Fibroblast of peridontal ligament (primary cell): ENCODE data around the gene TEAD1.
A peak's percentile ranks its signal among the peaks of the same experiment; 100 is the strongest.

Source experiments
- DNase-seq: peaks from one replicate; pipeline ENCODE4 v3.0.0-alpha.2; 2010; ENCODE audit errors: extremely low read depth

TEAD1 gene

DNA sequence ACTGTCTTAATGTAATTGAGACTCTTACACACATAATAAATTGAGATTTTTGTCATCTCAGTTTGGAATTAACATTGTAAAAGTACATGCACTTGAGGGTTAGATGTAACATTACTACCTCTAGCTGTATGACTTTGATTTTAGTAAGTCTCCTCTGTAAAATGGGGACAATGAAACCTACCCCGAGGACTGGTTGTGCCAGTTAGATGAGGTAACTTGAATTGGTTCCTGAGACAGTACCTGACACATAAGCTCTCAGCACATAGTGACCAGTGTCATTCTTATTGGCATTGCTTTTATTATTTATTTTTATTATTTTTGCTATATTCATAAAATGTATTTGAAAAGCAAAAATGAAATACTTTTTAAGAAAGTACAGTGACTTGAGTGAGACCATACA lies 114.8 kb downstream of the TEAD1 start:
- no peak for DNase-seq

DNA sequence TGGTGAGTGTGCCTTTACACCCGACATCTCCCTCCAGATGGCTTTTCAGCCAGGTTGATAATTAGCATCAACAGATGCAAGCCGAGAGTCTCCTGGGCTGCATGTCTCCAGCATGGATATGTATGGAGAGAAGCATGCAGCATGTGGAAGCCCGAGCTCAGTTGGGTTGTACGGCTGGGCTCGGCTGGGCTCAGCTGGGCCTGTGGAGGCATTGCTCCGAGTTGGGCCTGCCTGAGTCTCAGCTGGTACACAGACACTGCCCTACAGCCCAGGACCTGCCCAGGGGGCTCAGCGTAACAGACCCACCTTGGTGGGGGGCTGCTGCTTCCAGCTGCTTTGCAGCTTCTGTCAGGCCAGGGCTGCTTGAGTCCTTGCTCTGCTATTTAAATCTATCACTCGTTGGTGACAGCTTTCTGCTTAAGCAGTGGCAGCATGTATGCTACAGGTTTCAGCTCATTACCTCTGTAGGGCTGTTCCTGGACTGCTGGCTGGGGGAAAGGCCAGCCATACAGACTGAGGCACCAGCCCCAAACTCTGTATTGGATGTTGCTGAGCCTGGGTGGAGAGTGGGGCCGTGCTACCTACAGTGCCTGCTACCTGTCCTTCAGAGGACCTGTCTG lies 115.5 kb downstream of the TEAD1 start:
- DNase-seq: no peak

DNA sequence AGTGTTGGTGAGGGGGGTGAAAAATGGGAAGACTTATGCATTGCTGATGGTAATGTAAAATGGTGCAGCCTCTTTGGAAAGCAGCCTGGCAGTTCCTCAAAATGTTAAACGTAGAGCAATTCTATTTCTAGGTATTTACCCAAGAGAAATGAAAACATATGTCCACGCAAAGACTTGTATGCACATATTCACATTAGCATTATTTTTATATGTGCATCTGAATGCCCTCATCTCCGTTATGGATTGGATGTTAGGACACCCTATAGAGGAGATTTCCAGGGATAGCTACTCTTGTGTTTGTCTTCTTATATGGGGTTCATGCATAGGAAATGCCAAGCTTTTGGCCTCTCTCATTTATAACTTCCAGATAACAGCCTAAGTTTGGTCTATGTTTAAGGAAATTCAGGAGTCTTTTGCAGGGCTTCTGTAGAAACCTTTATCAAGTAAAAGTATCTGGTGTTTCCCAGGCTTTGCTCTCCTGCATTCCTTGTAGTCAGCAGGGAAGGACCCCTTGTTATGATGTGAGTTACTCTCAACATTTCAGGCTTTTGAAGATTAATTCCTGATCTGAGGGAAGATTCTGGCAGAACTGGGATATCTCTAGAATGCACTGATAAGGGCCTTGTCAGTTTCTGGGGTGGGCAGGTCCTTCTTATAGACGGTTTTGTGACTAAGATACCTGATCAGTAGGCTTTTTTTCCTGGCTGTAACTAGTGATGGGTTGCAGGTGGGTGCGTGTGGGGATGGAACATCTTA lies 116.8 kb downstream of the TEAD1 start:
- DNase-seq: no peak

DNA sequence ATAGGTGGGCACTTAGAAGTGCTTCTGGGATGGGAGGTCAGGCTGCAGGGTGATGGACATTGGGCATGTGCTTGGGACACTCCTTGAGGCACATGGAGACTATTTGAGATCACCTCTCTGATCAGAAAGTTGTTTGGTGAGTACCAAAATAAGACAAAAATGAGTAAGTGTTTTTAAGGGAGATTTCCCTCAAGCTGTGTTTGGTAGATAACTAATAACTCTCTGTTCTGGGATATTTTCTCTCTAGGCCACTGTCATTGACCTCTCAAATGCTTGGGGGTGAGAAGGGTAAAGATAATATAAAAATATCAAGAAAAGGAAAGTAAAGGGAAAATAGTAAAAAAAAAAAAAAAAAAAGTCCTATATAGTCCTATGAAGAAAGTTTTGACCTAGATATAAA lies 117.8 kb downstream of the TEAD1 start:
- no peak for DNase-seq

DNA sequence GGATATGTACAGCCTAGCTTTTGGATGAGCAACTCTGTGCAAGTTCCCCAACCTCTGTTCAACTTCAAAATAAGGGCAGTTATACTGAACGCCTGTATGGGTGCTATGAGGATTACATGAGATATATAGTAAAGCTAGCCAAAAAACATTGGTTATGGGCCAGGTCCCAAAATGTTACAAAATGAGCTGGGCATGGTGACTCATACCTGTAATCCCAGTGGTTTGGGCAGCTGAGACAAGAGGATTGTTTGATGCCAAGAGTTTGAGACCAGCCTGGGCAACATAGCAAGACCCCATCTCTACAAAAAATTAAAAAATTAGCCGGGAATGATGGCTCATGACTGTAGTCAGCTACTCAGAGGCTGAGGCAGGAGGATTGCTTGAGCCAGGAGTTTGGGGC lies 118.4 kb downstream of the TEAD1 start:
- peak; percentile 88 for DNase-seq

DNA sequence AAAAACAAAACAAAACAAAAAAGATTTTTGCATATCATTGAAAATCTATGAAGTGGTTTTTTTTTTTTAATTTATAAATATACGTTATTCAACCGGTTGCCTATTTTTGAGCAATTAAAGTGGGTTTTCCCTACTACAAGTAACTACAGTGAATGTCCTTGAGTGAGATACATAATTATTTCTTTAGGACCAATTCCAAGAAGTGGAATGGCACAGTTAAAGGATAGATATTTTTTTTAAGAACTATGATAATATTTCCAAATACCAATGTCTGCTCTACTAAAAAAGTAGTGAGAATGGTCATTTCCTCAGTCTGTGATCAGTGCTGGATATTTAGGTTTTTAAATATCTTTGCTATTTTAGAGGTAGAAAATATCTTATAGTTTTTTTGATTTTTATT lies 118.8 kb downstream of the TEAD1 start:
- no peak for DNase-seq

DNA sequence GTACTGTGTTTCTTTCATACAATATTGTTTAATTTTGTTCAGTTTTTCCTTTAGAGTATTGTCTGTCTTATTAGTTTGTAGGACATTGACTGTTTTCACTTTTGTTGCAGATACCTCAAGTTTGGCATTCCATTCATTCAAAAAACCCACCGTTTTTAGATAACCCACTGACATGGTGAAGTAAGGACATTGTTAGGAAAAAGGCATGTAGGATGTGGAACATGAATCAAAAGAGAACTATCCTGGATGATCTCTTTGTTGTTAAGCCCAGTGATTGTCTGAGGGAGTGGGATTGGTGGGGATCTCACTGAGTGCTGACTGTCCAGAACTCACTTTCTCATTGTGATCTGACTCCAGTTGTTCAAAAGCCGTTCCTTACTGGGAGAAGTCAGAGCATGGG lies 119.3 kb downstream of the TEAD1 start:
- DNase-seq: no peak

DNA sequence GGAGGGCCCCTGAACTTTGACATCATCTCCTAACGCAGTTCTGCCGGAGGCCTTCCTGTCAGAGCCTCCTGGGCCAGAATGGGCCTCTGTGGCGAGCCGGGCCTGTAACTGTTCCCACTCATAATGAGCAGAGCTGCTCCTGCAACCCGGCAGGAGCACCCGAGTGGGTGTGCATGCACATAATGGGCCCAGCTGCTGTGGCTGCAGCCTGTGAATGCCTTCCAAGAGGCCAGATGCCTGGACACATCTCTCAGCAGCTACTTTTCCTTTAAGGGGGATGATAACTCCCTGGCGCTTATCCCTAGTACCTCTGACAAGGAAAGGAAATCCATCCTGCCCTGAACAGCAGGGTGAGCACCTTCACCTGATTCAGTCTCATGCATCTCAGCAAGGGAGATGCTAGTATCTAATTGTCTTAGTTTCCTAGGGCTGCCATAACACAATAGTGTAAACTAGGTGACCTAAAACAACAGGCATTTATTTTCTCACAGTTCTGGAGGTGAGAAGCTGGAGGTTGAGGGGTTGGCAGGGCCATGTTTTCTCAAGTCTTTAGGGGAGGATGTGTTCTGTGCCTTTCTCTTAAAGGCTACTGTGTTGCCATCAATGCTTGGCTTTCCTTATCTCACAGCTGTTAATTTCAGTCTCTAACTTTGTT lies 120.5 kb downstream of the TEAD1 start:
- DNase-seq: no peak

DNA sequence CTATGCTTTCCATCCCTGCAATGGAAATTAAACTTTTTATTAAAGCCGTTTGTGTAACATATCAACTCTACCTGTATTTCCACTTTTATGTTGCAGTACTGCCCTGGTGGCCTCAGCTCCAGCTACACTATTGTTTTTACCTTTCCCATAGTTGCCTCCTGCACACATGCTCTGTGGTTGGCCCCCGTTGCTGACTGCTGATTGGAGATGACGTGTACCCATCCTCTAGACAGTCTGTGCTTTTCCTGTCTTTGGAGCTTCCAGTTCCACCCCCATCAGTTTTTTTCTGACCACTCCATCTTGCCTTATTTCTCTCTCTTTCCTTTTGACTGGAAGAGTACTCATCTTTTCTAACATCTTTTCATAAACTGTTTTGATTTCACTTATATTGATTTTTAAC lies 123.8 kb downstream of the TEAD1 start:
- no peak for DNase-seq

DNA sequence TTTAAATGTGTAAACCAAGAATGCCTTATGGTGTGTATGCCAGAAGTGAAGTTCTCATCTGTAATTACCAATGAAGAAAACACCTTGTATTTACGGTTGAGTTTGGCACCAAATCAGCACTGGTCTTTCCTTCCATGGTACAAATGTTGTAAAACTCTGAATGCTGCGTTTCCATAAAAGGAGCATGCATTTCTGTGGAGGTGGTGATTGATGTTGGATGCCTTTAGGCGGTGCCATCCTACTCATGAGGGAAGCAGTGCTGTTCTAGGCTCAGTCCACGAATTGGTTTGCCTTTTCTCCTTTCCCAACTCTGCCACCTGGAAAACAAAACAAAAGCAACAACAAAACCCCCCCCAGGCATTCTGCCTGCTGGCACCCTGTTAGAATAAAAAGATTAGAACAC lies 124.4 kb downstream of the TEAD1 start:
- no peak for DNase-seq

DNA sequence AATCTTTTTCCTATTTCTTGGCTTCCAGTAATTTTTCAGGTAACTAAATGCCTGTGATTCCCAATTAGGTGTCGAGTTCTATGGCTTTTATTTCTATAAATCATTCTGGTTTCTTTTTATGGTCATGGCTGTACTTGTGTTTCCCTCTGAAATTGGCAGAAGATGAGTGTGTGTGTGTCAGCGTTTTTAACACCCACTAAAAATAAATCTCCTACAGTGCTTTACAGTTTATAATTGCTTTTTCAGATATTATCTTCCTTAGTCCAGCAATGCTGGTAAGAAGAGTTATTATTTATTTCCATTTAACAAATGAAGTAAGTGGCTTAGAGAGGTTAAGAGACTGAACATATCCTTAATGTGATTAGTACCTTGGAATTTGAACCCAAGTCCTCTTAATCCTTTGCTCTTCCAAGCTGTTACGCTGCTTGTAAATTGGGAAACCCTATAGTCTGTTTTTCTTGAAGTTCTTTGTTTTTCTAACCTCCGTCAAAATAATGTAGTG lies 125.2 kb downstream of the TEAD1 start:
- DNase-seq: no peak

DNA sequence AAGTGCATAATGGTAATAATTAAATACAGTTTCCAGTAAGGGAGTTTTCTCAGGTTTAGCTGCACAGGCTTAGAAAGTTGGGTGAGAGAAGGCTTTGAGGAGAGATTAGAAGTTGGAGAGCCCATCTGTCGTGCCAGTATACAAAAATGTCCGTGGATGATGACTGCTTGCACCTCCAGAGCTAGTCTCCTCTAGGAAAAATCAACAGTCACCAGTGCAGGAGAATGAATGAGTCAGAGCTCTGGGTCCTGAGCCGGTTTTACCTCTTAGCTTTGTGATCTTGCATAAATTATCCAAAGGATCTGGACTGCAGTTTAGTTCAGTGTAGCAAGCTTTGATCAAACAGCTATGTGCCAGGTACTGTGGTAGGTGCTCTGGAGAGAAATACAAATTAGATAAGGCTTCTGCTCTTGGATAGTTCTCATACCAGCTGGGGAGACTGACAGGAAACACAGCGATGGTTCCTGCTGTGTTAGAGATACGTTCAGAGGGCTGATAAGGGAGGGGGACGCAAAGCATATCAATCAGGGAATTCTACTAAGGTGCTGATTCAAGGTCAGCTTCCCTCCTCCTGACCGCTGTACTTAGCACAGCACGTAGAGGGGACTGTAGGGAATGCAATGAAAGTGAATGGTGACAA lies 125.9 kb downstream of the TEAD1 start:
- peak; percentile 38 for DNase-seq

DNA sequence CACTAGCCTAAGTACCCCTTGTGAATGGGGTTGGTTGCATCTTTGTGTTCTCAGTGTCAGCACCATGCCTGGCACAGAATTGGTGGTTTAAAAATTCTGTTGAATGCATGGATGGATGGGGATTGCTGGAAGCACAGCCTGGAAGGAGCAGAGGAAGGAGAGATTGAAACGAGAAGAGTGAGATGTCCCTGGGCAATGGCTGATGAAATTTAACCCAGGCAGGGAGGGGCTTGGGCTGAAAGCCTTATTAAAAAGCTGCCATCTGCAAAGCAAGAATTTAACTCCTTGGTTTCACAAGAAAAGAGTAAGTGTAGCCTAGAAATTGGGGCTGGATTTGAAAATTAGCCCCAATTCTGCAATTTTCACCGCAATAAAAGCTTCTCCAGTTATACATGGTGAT lies 126.7 kb downstream of the TEAD1 start:
- no peak for DNase-seq

DNA sequence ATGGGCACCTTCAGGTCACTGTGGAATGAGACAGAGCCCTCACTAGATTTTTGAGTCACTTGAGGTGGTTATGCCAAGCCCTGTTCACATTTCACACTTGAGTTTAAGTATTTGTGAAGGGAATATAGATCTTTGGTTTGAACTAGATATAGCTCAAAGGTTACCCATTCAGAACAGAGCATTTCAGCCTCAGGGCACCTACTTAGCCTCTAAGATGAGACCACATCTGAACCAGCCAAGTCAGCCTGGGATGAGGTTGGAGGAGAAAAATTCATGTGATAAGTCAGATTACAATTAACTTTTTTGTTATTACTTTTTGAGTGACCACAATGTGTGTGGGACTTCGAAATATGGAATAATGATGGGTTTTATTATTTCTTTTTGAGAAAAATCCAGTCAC lies 127.8 kb downstream of the TEAD1 start:
- no peak for DNase-seq

DNA sequence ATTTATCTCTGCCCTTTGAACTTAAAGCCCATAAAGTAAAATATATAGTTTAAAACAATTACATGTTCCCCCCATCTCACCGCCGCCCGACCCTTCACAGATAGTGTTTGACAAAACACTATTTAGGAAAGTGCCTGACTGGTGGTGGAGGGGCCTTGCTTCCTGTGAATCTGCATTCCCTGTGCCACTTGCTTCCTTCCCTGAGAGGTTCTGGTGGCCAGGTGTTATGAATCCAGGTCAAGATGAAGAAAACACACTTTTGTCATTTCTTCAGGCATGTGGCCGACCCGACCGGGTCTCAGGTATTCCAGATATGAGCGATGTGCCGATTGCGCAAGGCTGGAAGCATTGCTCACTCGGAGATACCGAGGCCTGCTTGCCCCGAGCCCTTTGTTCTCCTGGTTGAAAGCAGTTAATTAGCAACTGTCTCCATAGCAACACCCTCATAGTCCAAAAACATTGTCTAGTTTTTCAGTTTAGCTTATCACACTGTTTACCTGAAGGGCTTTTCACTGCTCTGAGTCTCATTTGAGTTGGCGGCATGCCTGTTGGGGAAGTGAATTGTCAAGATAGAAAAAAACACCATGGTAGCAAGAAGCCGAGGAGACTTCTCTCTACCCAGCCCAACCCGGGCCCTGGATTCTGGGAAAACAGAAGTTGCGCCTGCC lies 128.3 kb downstream of the TEAD1 start:
- peak; percentile 30 for DNase-seq

DNA sequence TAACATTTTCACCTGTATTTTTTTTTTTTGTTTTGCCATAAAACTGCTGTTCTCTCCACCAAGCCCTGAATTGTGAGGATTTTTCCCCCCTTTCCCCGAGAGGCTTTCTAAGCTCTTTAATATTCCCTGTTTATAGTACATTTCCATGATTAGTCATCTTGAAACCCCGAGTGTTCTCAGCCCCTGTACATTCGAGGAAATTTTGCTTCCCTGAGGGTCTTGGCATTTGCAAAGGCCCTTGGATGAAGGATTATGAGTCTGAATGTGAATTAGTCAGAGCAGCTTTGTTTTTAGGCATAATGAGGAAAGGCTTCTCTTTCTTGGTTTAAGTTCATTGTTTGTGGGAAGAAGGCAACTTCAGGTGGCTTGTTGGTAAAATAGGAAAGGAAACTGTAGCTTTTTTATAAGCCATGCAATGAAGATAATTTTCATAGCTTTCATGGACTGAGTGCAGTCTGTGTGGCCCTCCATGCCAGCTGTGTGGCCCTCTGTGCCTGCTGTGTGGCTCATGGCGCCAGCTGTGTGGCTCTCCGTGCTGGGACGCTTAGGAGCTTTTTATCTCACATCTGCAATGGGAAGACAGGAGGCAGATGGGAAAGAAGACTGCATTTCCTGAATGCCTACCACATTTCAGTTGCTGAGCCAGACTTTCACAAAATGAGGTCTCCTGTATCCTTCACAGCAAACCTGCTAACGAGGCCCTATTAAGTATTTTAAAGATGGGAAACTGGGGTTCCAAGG lies 129.0 kb downstream of the TEAD1 start:
- DNase-seq: peak; percentile 49

DNA sequence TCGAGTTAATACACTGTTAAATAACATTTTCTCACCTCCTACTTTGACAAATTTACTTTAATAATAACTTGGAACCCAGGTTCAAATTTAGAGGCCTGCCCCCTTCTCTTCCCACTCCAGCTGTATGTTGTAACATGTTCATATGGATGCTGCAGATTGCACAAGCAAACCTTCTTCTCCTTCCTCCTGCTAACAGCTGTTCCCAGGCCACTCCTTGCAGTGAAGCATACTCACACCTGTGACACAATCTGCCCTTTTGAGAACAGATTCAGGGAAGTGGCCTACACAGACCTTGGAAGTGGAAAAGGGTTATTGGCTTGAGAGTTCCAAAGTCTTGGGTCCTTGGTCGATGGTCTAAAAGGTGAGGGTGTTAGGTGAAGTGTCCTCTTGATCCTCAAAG lies 131.9 kb downstream of the TEAD1 start:
- DNase-seq: no peak

DNA sequence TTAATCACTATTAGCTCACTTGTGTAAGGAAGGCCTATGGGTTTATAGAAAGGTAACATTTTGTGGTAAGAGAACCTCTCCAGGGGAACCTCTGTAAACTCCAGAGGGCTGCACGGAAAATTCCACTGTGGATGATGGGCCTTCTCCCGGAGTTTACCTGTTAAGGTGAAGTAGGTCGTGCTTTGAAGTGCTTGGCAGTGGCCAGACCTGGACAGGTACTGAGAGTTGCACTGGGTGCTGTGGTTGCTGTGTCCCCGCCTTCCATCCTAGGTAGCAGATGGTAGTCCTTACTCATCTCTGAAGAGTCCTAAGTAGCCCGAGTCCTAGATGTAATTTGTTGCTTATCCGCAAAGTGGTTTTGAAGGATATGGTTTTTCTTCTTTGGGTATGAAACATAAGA lies 133.4 kb downstream of the TEAD1 start:
- DNase-seq: no peak

DNA sequence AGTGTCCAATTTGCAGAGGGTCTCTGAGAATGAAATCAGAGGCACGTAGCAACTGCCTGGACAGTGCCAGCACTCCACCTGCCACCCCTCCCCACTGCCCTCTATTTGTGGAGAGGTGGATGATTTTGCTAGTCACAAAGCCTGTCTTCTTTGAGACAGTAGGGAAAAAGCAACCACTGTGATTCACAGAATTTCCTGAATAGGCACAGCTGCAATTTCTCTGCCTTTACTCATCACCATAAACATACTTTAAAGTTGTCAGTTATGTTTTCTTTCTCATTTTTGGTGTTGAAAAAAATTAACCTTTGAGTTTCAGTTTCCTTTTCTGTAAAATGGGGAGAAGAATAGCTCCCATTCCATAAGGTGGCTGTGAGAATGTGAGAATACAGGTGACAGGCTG lies 134.3 kb downstream of the TEAD1 start:
- DNase-seq: peak; percentile 55

DNA sequence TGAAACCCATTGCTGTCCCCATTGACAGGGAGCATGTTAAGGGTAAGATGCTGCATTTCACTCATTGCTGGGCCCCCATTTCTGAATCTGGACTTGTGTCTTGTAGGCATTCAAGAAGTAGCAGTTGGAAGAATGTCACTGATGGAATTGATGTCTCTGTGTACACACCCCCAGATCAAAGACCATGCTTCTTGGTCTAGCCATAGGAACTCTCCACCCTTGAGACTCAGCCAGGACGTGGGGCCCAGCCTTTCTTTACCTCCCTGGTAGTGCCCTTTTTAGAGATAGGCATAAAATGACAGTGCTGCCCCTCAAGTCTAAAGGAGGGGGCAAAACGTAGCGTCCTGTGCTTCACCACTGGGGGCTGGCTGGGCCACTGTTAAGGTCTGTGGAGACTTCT lies 135.1 kb downstream of the TEAD1 start:
- no peak for DNase-seq

DNA sequence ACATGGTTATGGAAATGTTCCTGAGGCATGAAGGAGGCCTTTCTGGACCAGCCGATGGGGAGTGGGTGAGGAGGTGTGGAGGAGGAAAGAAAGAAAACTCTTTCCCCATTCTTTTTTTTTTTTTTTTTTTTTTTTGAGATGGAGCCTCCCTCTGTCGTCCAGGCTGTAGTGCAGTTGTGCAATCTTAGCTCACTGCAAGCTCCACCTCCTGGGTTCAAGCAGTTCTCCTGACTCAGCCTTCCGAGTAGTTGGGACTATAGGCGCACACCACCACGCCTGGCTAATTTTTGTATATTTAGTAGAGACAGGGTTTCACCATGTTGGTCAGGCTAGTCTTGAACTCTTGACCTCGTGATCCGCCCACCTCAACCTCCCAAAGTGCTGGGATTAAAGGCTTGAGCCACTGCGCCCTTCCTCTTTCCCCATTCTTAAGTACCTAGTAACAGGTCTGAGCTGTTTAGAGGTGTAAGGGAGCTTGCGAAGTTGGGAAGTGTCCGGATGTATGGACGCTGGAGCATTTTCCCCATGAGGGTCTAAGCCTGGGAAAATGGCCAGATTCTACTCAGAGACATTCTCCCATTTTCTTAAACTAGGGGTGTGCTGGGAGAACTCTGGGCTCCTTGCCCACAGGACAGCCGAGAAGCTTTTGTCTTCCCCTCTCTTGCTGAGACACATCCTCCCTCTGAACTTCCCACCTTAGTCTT lies 135.8 kb downstream of the TEAD1 start:
- DNase-seq: peak; percentile 56
